Measurements from ENCODE around the gene BAIAP2.

Gene BAIAP2

GRCh38 chr17:81053041-81053970, 18.4 kb downstream of the BAIAP2 start:
- Histone ChIP-seq H3K36me3 (ENCODE audit: control insufficient read depth, insufficient read depth, low read length) (peaks cover 16% of the 10 kb centered on the region), H3K4me1 (ENCODE audit: control insufficient read depth, insufficient read depth, low read length) (peaks cover 3% of the 10 kb centered on the region), H3K9me3 (ENCODE audit: control insufficient read depth, insufficient read depth, low read length) (no peaks in the 10 kb centered on the region), H3K4me3 (ENCODE audit: low read depth, low read length) (no peak overlapping the region), H3K27me3 (ENCODE audit: control insufficient read depth, insufficient read depth, low read length) (no peaks in the 10 kb centered on the region), H3K9ac (ENCODE audit: low read depth, low read length) (no peak overlapping the region)

- Histone ChIP-seq H3K36me3 (ENCODE audit: control insufficient read depth, insufficient read depth, low read length) (peaks cover 16% of the 10 kb centered on the region), H3K4me1 (ENCODE audit: control insufficient read depth, insufficient read depth, low read length) (peaks cover 3% of the 10 kb centered on the region), H3K4me3 (ENCODE audit: low read depth, low read length) (no peak overlapping the region), H3K9me3 (ENCODE audit: control insufficient read depth, insufficient read depth, low read length) (no peaks in the 10 kb centered on the region), H3K27me3 (ENCODE audit: control insufficient read depth, insufficient read depth, low read length) (no peaks in the 10 kb centered on the region), H3K9ac (ENCODE audit: low read depth, low read length) (no peak overlapping the region)
Observed at GRCh38 chr17:81054308-81054707, 19.4 kb downstream of the BAIAP2 start.

GRCh38 chr17:81054881-81055370, 20.0 kb downstream of the BAIAP2 start:
- H3K4me3 ChIP-seq (ENCODE audit: low read depth, low read length): no peak overlapping the region
- H3K4me1 ChIP-seq (ENCODE audit: control insufficient read depth, insufficient read depth, low read length): peaks cover 3% of the 10 kb centered on the region
- H3K9me3 ChIP-seq (ENCODE audit: control insufficient read depth, insufficient read depth, low read length): no peaks in the 10 kb centered on the region
- H3K36me3 ChIP-seq (ENCODE audit: control insufficient read depth, insufficient read depth, low read length): peaks cover 16% of the 10 kb centered on the region
- no peaks in the 10 kb centered on the region for H3K27me3 ChIP-seq (ENCODE audit: control insufficient read depth, insufficient read depth, low read length)
- H3K9ac ChIP-seq (ENCODE audit: low read depth, low read length): no peak overlapping the region

- no peak overlapping the region for H3K9ac ChIP-seq (ENCODE audit: low read depth, low read length)
- H3K4me3 ChIP-seq (ENCODE audit: low read depth, low read length): no peak overlapping the region
- peaks cover 3% of the 10 kb centered on the region for H3K4me1 ChIP-seq (ENCODE audit: control insufficient read depth, insufficient read depth, low read length)
- H3K27me3 ChIP-seq (ENCODE audit: control insufficient read depth, insufficient read depth, low read length): no peaks in the 10 kb centered on the region
- peaks cover 13% of the 10 kb centered on the region for H3K36me3 ChIP-seq (ENCODE audit: control insufficient read depth, insufficient read depth, low read length)
- no peaks in the 10 kb centered on the region for H3K9me3 ChIP-seq (ENCODE audit: control insufficient read depth, insufficient read depth, low read length)
Observed at GRCh38 chr17:81056312-81056711, 21.4 kb downstream of the BAIAP2 start.

- Histone ChIP-seq H3K4me3 (ENCODE audit: low read depth, low read length) (no peak overlapping the region), H3K36me3 (ENCODE audit: control insufficient read depth, insufficient read depth, low read length) (peaks cover 13% of the 10 kb centered on the region), H3K9me3 (ENCODE audit: control insufficient read depth, insufficient read depth, low read length) (no peaks in the 10 kb centered on the region), H3K9ac (ENCODE audit: low read depth, low read length) (no peak overlapping the region), H3K4me1 (ENCODE audit: control insufficient read depth, insufficient read depth, low read length) (no peaks in the 10 kb centered on the region), H3K27me3 (ENCODE audit: control insufficient read depth, insufficient read depth, low read length) (no peaks in the 10 kb centered on the region)
Observed at GRCh38 chr17:81057079-81057730, 22.3 kb downstream of the BAIAP2 start.

- peaks cover 13% of the 10 kb centered on the region for H3K36me3 ChIP-seq (ENCODE audit: control insufficient read depth, insufficient read depth, low read length)
- H3K4me1 ChIP-seq (ENCODE audit: control insufficient read depth, insufficient read depth, low read length): no peaks in the 10 kb centered on the region
- H3K9ac ChIP-seq (ENCODE audit: low read depth, low read length): no peak overlapping the region
- H3K4me3 ChIP-seq (ENCODE audit: low read depth, low read length): no peak overlapping the region
- H3K9me3 ChIP-seq (ENCODE audit: control insufficient read depth, insufficient read depth, low read length): no peaks in the 10 kb centered on the region
- H3K27me3 ChIP-seq (ENCODE audit: control insufficient read depth, insufficient read depth, low read length): no peaks in the 10 kb centered on the region
Observed at GRCh38 chr17:81057777-81058176, 22.8 kb downstream of the BAIAP2 start.

GRCh38 chr17:81058263-81058871, 23.4 kb downstream of the BAIAP2 start:
- no peaks in the 10 kb centered on the region for H3K27me3 ChIP-seq (ENCODE audit: control insufficient read depth, insufficient read depth, low read length)
- H3K36me3 ChIP-seq (ENCODE audit: control insufficient read depth, insufficient read depth, low read length): peaks cover 13% of the 10 kb centered on the region
- H3K9me3 ChIP-seq (ENCODE audit: control insufficient read depth, insufficient read depth, low read length): no peaks in the 10 kb centered on the region
- H3K9ac ChIP-seq (ENCODE audit: low read depth, low read length): no peak overlapping the region
- H3K4me1 ChIP-seq (ENCODE audit: control insufficient read depth, insufficient read depth, low read length): no peaks in the 10 kb centered on the region
- no peak overlapping the region for H3K4me3 ChIP-seq (ENCODE audit: low read depth, low read length)

GRCh38 chr17:81059026-81059425, 24.1 kb downstream of the BAIAP2 start:
- Histone ChIP-seq H3K4me1 (ENCODE audit: control insufficient read depth, insufficient read depth, low read length) (no peaks in the 10 kb centered on the region), H3K4me3 (ENCODE audit: low read depth, low read length) (no peak overlapping the region), H3K9ac (ENCODE audit: low read depth, low read length) (no peak overlapping the region), H3K27me3 (ENCODE audit: control insufficient read depth, insufficient read depth, low read length) (no peaks in the 10 kb centered on the region), H3K9me3 (ENCODE audit: control insufficient read depth, insufficient read depth, low read length) (no peaks in the 10 kb centered on the region), H3K36me3 (ENCODE audit: control insufficient read depth, insufficient read depth, low read length) (peaks cover 13% of the 10 kb centered on the region)

GRCh38 chr17:81060416-81060815, 25.5 kb downstream of the BAIAP2 start:
- no peak overlapping the region for H3K4me3 ChIP-seq (ENCODE audit: low read depth, low read length)
- H3K36me3 ChIP-seq (ENCODE audit: control insufficient read depth, insufficient read depth, low read length): peaks cover 14% of the 10 kb centered on the region
- no peak overlapping the region for H3K9ac ChIP-seq (ENCODE audit: low read depth, low read length)
- H3K27me3 ChIP-seq (ENCODE audit: control insufficient read depth, insufficient read depth, low read length): no peaks in the 10 kb centered on the region
- H3K9me3 ChIP-seq (ENCODE audit: control insufficient read depth, insufficient read depth, low read length): no peaks in the 10 kb centered on the region
- no peaks in the 10 kb centered on the region for H3K4me1 ChIP-seq (ENCODE audit: control insufficient read depth, insufficient read depth, low read length)

GRCh38 chr17:81061027-81061735, 26.2 kb downstream of the BAIAP2 start:
- no peaks in the 10 kb centered on the region for H3K4me1 ChIP-seq (ENCODE audit: control insufficient read depth, insufficient read depth, low read length)
- no peak overlapping the region for H3K9ac ChIP-seq (ENCODE audit: low read depth, low read length)
- H3K27me3 ChIP-seq (ENCODE audit: control insufficient read depth, insufficient read depth, low read length): no peaks in the 10 kb centered on the region
- H3K4me3 ChIP-seq (ENCODE audit: low read depth, low read length): no peak overlapping the region
- H3K9me3 ChIP-seq (ENCODE audit: control insufficient read depth, insufficient read depth, low read length): no peaks in the 10 kb centered on the region
- H3K36me3 ChIP-seq (ENCODE audit: control insufficient read depth, insufficient read depth, low read length): peaks cover 9% of the 10 kb centered on the region

- Histone ChIP-seq H3K9ac (ENCODE audit: low read depth, low read length) (no peak overlapping the region), H3K4me3 (ENCODE audit: low read depth, low read length) (no peak overlapping the region), H3K4me1 (ENCODE audit: control insufficient read depth, insufficient read depth, low read length) (no peaks in the 10 kb centered on the region), H3K27me3 (ENCODE audit: control insufficient read depth, insufficient read depth, low read length) (no peaks in the 10 kb centered on the region), H3K9me3 (ENCODE audit: control insufficient read depth, insufficient read depth, low read length) (no peaks in the 10 kb centered on the region), H3K36me3 (ENCODE audit: control insufficient read depth, insufficient read depth, low read length) (peaks cover 5% of the 10 kb centered on the region)
Observed at GRCh38 chr17:81062014-81062780, 27.2 kb downstream of the BAIAP2 start.
